Astrocyte of the spinal cord (primary cell): Measurements from ENCODE around the gene PRIM2.

Experiments used
- DNase-seq: peaks from one replicate; pipeline ENCODE4 v3.0.0; 2011; ENCODE audit warnings: low read depth, low spot score
- H3K4me3 ChIP-seq: 2 replicates; pipeline ENCODE4 v1.5.1; 2011; ENCODE audit warnings: low read depth, mild to moderate bottlenecking, low read length, moderate library complexity
- CTCF ChIP-seq: IDR thresholded peaks from 2 replicates; pipeline ENCODE4 v1.5.1; 2012; ENCODE audit warnings: low read depth, mild to moderate bottlenecking, low read length, inconsistent platforms
- in situ Hi-C: cut with HindIII; loops from 2 replicates; pipeline ENCODE4 v1.10.0; 2017; ENCODE audit warnings: low sequenced_read_pairs

Gene PRIM2

GRCh38 chr6:57315111-57315510 lies 2.3 kb upstream of the PRIM2 start:
- no peak for DNase-seq
- H3K4me3 ChIP-seq = no peak overlapping the region
- no peak for TF ChIP-seq CTCF
- in situ Hi-C loops = no loop called here

GRCh38 chr6:57315851-57316250 lies 1.6 kb upstream of the PRIM2 start:
- TF ChIP-seq CTCF = no peak
- in situ Hi-C loops = no loop called here
- no peak overlapping the region for H3K4me3 ChIP-seq
- DNase-seq = no peak

- peak; percentile 96 for DNase-seq
- TF ChIP-seq CTCF = peak; percentile 63
- in situ Hi-C loops = no loop called here
- H3K4me3 ChIP-seq = peak overlapping the region; percentile 67
Observed at GRCh38 chr6:57316581-57317059, 810 bp upstream of the PRIM2 start.

DNA sequence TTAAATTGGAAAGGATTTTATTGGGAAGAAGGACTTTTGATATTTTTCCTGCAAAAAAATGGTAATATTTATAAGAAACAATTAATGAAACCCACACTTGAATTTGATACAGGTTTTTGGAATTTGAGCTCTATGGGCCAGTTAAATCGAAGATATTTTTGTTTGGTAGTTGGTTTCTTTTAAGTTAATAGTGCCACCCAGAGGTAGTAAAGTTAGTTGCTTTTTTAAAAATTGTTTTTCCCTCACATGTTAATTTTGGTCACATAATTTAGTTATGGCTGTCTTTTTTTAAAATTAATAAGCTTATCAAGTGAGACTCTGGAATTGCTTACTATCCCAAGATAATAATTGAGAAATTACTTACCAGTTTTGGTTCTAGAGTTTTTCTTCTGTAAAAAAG lies 7.1 kb downstream of the PRIM2 start:
- no peak overlapping the region for H3K4me3 ChIP-seq
- peak; percentile 35 for TF ChIP-seq CTCF
- peak; percentile 32 for DNase-seq
- in situ Hi-C loops = no loop called here

GRCh38 chr6:57327311-57327710 lies 9.9 kb downstream of the PRIM2 start:
- in situ Hi-C loops = no loop called here
- DNase-seq = no peak

GRCh38 chr6:57328074-57328473 lies 10.6 kb downstream of the PRIM2 start:
- TF ChIP-seq CTCF = no peak
- no peak for DNase-seq
- H3K4me3 ChIP-seq = no peak overlapping the region
- in situ Hi-C loops = no loop called here

More at GRCh38 chr6:57327311-57327710, 9.9 kb downstream of the PRIM2 start:
- TF ChIP-seq CTCF = no peak
- H3K4me3 ChIP-seq = no peak overlapping the region

GRCh38 chr6:57329933-57330332 lies 12.5 kb downstream of the PRIM2 start:
- in situ Hi-C loops = no loop called here
- no peak for TF ChIP-seq CTCF
- DNase-seq = no peak
- no peak overlapping the region for H3K4me3 ChIP-seq
